ENCODE results near the gene CSMD2.

CSMD2 gene

DNA sequence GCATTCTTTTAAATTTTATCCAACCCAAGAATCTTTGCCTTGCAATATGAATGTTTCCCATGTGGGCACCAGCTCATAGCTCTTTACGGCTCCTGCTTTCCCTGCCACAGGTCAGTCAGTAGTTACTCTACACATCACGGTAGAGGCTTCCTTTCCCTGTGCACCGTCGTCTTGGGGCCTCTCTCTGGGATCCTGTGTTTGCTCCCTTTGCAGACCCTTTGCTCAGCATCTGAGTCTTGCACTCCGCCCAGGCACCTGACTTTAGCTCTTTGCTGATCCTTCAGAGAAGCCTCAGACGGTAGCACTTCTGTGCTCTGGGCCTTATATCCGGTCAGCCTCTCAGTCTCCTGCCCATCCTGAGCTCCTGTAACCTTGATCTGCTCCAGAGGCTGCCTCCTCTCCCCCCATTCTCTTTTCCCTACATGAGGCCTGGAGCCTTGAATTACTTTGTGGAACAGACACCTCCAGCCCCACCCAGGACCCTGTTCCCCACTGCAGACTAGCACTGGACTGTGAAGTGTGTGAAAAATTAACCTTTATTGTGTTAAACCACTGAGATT is 484.7 kb downstream of the CSMD2 start:
- no peak for DNase-seq (ENCODE audit: low spot score)

DNA sequence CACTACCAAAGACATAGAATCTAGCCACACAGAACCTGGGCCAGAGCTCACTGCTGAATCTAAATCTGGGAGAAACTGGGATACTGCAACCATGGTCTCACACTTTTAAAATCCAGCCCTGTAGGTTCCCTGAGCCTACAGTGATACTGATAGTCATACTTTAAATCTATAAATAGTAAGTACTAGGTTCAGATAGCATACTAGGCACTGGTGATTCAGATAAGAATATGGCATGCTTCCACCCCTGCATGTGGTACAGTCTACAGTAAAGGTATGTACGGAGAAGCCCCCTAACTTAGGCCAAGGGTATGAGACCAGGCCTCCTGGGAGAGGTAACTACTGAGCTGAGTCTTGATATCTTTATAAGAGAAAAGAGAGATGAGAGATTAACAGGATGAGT is 494.5 kb downstream of the CSMD2 start:
- no peak for DNase-seq (ENCODE audit: low spot score)

DNA sequence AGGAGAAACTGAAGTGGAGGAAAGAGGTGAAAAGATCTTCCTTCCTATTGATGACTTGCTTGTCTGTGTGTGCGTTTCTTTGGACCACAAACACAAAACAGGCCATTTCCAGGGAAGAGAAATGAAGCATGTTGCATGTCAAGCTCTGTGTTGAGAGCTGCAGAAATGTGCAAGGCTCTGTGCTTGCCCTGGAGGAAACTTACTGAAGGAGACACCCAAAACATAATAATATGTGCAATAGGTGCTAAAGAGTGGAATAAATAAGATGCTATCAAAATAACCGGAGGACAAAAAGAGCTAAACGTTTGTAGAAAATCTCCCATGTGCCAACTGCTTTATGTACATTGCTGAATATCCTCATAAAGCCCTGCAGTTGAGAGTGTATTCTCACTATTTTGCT is 496.3 kb downstream of the CSMD2 start:
- DNase-seq (ENCODE audit: low spot score): no peak

DNA sequence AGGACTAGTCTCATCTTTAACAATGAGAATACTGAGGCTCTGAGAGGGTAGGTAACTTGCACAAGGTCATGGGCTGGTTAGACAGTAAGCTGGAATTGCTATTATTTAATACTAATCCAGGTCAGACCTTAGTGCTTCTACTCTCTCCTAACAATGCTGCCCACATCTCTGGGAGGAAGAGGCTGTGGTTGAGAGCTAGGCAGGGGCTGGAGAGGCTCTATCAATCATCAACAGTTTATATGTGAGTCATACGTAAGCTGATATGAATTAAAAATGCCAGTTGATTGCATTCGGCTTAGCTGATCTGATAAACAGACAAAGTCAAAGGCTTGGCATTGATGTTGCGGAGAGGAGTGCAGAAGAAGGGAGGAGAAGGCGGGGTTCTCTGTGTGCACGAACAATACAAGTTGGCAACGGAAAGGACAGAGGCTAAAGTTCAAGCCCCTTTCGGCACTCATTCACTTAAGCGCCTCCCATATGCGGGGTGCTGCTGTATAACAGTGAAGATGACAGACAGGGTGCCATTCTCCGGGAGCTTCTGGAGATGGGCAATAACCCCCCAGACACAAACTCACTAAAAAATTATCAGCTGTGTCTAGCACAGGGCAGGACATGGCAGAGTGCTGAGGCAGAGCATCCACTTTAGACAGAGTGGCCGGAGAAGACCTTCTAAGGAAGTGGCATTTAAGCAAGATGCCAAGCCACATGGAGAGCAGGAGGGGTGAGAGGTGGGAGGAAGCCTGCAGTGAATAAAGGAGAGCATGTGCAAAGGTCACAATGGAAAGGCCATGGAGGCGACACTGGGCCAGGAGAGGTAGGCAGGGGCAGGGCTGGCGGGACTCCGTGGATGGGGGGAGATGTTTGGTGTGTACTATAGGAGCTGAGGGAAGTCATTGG is 497.4 kb downstream of the CSMD2 start:
- no peak for DNase-seq (ENCODE audit: low spot score)

DNA sequence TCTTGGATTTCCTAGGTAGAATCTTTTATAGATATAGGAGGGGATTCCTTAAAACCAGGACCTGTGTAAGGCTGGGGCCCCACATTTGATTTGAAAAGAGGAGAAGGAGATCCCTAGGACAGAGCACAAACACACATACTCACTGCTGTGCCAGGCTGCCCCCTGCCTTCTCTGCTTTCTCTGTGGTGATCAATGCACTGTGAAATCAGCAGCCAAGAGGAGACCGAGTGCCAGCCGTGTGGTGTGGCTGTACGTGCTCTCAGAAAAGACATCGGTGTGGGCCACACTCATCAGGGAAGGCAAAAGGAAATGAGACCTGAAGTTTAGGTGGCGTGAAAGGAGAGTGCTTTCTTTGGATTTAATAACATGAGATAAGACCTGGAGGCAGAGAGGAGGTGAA is 498.4 kb downstream of the CSMD2 start:
- no peak for DNase-seq (ENCODE audit: low spot score)

DNA sequence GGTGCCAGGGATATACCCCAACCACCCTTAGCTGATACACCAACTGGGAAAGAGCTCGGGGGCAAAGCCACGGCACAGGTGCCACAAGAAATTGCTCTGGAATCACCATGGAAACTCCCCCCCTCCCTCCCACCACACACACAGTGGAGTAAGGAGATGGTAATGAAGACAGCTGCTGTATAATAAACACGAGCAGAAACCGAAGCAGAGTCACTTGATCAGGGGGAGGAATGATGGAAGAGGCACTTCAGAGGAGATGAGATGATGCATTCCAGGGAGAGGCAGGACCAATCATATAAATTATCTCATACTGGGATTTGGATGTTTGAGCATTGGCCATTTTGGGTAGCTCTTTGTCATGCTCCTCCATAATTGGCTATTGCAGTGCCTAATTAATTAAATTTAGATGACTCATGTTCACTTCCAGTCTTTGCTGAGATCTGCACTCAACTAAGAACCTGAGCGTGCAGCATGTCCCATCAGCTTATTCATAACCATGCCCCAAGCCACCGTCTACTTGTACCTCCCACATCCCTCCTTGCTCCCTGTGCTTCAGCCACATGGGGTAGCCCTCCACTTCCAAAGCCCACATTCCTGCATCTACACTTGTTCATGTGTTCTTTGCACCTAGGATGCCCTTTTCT is 503.1 kb downstream of the CSMD2 start:
- DNase-seq (ENCODE audit: low spot score): no peak

DNA sequence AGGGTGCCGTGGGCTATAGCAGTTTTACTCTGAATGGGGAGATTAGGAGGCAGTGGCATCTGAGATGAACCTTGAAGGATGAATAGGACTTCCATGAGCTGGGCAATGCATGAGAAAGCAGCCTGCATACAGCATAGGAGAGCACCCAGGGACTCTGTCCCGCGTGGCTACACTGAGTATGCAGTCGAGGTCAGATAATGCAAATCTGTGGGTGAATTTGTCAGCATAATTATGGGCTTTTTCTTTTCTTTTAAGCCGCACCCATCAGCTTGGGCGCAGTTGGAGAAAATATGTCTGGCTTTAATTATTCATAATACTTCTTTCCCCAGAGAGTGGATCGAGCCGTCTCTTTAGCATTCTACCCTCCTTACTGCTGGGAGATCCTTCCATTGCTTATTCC is 504.1 kb downstream of the CSMD2 start:
- DNase-seq (ENCODE audit: low spot score): no peak

DNA sequence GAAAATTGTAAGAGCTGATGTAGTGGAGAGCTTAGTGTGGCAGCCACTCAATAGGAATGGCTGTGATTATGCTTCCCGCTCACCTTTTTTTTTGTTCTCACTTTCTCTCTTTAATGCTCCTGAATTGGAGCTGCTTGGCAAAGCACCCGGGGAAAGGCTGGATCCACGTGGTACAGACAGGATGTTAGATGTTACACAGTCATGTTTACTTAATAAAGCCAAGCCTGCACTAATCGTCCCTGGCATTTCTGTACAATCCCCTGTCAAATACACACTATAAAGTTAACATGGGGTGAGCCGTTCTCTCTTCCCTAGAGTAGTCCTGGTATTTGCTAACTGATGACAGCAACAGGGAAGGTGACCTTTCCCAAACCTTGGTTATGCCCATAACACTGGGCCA is 504.8 kb downstream of the CSMD2 start:
- no peak for DNase-seq (ENCODE audit: low spot score)

DNA sequence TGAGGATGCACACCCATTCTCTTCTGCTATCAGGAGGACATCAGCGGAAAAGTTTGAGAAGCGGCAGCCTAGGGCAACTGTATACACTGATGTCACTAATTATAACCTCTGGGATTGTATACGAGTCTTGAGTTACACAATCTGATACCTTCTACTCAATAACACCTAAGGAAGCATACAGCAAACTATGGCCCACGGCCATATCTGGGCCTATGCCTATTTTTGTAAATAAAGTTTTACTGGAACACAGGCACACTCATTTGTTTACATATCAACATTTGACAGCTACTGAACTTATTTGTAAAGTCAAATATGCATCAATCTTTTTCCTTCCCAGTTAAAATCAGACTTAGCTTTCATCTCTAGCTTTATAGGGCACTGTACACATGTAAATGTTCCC is 505.4 kb downstream of the CSMD2 start:
- DNase-seq (ENCODE audit: low spot score): no peak

DNA sequence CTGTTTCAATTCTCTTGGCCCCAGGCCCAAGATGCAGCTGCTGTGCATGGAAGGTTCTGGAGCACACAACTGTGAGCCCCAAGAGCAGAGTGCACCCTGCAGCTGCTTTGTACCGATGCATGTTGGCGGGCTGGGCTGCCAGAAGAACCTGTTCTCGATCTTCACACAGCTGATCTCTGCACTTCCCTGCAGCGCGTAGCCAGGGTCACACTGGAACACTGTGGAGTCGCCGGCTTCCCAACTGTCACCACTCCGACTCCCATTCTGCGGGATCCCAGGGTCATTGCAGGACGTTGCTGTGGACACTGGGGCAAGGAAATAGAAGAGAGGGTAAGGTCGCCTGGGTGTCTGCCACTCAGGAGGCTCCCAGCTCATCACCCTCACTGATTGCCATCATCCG is 507.2 kb downstream of the CSMD2 start:
- DNase-seq (ENCODE audit: low spot score): no peak

DNA sequence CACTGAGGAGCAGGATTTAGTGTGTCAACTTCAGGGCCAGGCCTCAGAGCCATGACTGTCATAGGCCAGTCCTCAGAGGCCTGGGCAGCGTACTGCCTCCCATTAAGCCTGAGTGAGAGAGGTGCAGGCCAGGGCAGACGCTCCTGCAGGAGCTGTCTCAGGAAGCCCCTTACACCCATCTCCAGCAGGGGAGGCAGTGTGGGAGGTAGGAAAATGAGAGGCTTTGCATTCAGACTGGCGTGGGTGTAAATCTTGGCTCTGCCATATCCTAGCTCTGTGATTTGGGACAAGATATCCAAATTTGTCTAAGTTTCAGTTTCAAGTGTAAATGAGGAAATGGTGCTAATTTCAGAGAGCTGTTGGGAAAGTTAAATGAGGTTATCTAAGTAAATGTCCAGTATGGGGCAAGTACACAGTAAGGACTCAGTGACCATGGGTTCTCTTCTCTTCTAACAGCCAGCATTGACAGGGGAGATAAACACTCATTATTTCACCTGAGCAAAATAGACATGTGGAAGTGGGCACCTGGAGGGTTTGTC is 508.5 kb downstream of the CSMD2 start:
- no peak for DNase-seq (ENCODE audit: low spot score)

DNA sequence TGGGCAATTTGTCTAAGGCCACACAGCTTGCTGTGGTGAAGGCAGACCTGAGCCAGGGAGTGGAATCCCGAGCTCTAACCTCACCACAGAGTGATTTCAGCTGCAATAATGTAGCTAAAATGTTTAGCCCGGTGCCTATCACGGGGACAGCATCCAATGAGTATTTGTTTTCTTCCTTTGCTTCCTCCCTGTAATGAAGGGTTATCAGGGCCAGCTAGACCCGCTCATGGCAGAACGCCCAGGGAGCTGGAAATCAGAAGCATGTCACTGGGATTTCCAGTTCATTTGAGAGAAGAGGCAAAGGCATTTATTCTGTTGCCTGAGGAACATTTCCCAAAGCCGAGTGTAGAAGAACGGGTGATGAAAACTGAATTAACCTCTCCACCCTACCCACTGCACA is 509.5 kb downstream of the CSMD2 start:
- no peak for DNase-seq (ENCODE audit: low spot score)

DNA sequence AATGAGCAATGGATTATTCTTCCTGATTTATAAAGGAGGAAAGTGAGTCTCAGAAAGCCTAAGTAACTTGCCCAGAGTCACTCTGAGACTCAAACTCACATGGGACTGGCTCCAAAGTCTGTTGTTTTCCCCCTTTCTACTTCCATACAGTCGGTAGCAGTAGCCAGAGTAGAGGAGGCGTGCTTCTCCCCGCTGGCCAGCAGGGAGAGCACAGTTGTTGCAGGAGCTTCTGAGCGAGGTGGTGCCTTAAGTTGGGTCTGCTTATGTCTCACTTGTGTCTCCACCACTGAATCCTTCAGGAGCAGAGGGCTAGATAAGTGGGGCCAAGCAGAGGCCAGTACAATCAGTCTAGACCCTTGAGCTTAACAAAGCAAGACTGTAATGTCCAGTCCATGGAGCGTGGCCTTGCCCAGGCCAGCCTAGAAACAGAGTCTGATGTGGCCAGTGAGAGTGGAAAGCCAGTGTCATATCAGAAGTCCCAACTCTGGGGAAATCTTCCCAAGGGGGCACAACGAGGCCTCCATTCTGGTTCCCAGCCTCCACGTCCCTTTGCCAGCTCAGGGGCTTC is 510.7 kb downstream of the CSMD2 start:
- no peak for DNase-seq (ENCODE audit: low spot score)

DNA sequence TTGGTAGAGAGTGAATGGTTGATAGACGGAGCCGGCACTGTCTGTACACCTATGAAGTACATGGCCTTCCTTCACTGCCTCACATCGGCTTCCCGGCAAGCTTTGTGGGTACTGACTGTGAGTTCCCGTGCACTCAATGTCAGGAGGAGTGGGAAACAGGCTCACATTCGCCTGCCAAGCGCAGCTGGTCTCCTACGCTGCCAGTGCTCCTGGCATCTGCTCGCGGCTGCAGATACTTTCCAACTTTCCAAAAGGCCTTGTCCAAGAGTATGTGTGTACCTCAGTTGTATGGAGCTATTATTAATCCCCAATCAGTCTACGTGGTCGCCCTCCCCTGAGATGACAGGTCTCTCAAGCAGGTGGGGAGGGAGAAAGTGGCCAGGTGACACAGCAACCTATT is 511.8 kb downstream of the CSMD2 start:
- no peak for DNase-seq (ENCODE audit: low spot score)

DNA sequence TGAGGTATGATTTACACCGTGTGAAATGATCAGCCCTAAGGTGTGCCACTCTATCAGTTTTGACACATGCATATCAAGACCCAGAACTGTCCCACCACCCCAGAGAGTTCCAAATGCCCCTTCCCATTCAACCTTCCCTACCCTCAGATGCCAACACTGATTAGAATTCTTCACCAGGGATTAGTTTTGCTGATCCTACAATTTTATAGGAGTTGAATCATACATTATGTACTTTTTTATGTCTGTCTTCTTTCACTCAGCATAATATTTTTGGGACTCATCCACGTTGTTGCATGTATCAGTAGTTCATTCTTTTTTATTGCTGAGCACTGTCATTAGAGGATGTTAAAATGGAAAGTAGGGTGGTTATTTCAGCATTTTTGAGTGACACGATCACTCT is 514.3 kb downstream of the CSMD2 start:
- DNase-seq (ENCODE audit: low spot score): no peak

DNA sequence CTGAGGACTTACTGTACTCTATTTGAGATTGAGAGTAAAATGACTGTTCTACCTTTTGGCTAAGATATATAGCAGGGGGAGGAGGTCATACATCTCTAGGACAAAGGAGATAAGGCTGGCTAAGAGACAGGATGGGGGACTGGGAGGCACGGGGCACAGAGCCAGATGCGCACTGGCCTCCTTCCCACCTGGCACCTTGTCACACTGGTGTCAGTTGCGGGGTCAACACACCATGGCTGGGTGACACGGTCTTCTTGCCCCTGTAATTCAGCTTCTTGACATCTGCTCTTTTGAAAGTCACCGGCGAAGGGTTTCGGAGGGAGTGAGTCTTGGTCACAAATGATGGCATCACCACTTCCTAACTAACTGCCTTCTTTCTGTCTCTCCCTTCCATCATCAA is 515.3 kb downstream of the CSMD2 start:
- DNase-seq (ENCODE audit: low spot score): no peak

DNA sequence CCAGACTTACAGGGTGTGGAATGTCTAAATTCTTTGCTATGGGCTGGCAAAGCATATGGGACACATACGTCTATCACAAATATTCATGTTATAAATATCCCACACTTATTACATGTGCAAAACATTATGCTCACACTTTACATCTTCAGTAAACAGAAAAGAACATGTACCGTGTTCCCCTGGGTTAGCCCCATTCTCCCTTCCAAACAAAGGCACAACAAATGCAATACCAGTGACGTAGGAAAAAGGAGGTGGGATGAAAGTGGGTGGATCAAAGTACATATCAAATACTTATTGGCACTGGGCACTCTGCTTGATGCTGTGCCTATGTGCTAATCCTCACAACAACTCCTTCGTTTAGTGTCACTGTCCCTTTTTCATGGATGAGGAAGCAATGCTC is 521.8 kb downstream of the CSMD2 start:
- DNase-seq (ENCODE audit: low spot score): no peak

DNA sequence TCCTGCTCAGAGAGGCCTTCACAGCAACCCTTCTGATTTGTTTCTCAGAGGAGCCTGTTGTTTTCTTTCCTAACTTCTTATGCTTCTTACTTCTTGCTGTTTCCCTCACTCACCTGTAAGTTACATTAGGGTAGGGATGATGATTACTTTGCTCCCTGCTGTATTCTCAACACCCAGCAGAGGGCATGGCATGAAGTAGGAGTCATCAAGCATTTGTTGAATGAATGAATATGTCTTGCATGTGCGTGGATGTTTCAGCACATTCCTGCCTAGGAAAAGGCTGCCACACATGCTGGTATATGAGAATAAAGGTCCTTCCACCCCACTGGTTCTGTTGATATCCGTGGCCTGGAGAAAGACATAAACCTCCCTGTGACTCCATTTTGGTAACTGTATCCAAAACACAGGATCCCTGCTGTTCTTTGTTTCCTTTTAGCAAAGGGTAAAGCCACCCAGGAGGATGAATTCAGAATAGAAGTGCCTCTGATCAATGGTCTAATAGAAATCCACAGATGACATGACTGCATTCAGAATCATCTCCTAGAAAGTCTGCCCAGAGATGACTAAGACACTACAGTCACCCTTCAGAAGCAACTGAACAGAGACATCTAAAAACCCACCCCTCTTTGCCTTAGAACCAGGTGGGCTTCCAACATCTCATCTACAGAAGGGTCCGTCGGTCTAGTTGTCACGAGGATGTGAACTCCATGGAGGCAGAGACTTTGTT is 523.8 kb downstream of the CSMD2 start:
- no peak for DNase-seq (ENCODE audit: low spot score)

DNA sequence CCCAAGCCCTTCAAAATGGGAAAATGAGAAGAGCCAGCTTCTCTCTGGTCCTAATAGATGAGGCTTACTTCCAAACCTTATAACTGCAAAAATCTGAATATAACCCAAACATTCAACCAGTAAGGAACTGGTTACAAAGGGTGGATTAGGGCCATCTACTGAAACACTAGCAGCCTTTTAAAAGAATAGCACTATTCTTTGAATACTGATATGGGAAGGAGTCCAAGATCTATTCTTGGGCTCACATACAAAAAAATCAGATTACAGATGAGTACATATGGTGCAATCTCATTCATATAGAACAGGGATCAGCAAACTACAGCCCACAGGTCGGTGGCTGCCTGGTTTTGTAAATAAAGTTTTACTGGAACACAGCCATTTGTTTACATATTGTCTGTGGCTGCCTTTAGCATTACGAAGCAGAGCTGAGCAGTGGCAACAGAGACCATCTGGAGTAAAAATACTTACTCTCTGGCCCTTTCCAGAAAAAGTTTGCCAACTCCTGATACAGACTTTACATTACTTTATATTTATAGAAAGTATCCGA is 524.8 kb downstream of the CSMD2 start:
- no peak for DNase-seq (ENCODE audit: low spot score)

DNA sequence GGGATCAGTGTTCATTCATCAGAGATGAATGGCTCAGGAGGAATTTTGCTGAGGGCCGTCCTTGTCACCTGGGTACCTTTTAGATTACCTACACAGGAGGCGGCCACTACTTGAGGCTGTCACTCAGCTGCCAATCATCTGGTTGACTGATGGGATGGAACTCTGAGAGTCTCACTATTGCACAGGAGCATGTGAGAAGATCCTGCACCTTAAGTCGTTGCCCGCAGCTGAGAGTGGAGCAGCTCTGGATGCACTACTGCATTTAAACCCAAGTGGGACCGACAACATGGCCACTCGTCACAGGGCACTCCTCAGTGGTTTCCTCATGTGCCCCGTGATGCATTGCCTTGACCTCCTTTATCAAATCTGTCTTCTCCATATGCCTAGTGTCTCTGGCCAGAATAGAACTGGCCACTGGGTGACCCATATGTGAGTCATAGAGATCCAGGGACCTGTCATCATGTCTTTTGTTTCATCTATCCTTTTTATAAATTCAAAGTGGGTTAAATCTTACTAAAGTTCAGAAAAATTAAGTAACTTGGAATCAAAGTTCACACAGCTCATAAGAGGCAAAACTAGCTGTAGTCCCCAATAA is 527.1 kb downstream of the CSMD2 start:
- DNase-seq (ENCODE audit: low spot score): no peak

DNA sequence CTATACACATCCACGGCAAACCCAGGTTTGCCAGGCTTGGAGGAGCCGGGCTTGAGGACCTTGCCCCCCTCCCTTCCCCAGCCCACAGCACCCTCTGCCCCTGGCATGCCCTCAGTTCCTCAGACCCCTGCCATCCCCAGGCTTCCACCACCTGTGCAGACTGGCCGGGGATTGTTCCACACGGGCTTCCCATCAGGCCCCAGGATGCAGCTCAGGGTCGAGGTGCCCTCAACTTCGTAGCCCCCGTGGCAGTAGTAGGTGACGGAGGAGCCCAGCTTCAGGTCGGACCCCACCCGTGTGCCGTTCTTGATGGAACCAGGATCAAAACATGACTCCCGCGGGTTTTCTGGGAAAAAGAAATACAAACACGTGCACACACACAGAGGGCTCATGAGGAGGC is 528.8 kb downstream of the CSMD2 start:
- DNase-seq (ENCODE audit: low spot score): no peak
